SU-DHL-6 (cell line): ENCODE data around the gene NOX3.

Experiments used
- EZH2phosphoT487 ChIP-seq: fragments of 200-600 bp; sonication (generic), shearing (Covaris generic); conservative IDR thresholded peaks from 2 replicates; pipeline ENCODE4 v1.6.1; 2018; ENCODE audit warnings: mild to moderate bottlenecking, antibody characterized with exemption, low read length, moderate library complexity, mixed read lengths
- TF ChIP-seq, protein P1 (sequence below): fragments of 200-600 bp; sonication (generic); IDR thresholded peaks from one replicate; pipeline ENCODE4 v1.5.1; 2017; ENCODE audit warnings: antibody characterized with exemption, mild to moderate bottlenecking, low read length, moderate library complexity; ENCODE audit not compliant: insufficient read depth, poor library complexity, severe bottlenecking

DNA sequence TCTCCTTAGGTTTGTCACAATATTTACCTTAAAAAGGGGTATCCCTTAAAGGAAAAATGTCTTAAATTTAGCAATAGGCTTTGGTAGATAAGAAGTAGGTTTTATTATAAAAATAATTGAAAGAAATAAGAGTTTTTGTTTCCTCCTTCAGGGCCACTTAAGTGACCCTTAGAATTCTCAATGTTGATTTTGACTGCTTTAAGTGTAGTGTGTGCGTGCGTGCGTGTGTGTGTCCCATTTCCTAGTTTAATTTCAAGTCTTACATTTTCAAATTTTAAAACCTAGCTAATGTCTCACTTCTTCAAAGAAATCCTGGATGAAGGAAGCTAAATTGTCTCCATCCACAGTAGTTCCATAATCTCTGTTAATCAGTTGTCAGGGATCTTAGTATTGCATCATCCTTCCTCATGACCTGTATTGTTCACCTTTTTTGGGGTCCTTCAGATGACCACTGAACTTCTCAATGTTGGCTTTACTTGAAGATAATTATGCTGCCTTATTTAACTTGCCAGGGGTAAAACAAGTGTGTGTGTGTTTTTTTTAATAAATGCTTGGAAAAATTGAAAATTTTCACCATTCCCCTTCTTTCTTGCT is 90.7 kb downstream of the NOX3 start:
- no peak for TF ChIP-seq EZH2phosphoT487
- TF ChIP-seq, protein P1, sequence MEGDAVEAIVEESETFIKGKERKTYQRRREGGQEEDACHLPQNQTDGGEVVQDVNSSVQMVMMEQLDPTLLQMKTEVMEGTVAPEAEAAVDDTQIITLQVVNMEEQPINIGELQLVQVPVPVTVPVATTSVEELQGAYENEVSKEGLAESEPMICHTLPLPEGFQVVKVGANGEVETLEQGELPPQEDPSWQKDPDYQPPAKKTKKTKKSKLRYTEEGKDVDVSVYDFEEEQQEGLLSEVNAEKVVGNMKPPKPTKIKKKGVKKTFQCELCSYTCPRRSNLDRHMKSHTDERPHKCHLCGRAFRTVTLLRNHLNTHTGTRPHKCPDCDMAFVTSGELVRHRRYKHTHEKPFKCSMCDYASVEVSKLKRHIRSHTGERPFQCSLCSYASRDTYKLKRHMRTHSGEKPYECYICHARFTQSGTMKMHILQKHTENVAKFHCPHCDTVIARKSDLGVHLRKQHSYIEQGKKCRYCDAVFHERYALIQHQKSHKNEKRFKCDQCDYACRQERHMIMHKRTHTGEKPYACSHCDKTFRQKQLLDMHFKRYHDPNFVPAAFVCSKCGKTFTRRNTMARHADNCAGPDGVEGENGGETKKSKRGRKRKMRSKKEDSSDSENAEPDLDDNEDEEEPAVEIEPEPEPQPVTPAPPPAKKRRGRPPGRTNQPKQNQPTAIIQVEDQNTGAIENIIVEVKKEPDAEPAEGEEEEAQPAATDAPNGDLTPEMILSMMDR, result no peak
